Neural cell (in vitro differentiated cells): ENCODE measurements around the gene PCCA. TPM values are rescaled to one million over a fixed set of nuclear protein-coding genes. Genes with fewer than 3 reads are reported as not detected.

ENCODE experiments used
- H2AFZ ChIP-seq: fragments of 200-600, 300-800 bp; sonication (generic), shearing (Covaris generic); 2 replicates; pipeline ENCODE4 v1.6.0; 2014; ENCODE audit warnings: low read depth, mild to moderate bottlenecking, antibody characterized with exemption, low read length, moderate library complexity
- H3F3A ChIP-seq: fragments of 200-600 bp; shearing (Covaris generic); 2 replicates; pipeline ENCODE4 v1.6.1; 2016; ENCODE audit warnings: mild to moderate bottlenecking, moderate library complexity, mixed read lengths, antibody characterized with exemption, low read length; ENCODE audit not compliant: insufficient read depth, poor library complexity, severe bottlenecking
- H3K27ac ChIP-seq: fragments of 200-600, 300-800 bp; sonication (generic), shearing (Covaris generic); 2 replicates; pipeline ENCODE4 v1.5.1; 2014; ENCODE audit warnings: mild to moderate bottlenecking, low read length, moderate library complexity
- H3K27me3 ChIP-seq: fragments of 300-800, 200-600 bp; sonication (generic), shearing (Covaris generic); 2 replicates; pipeline ENCODE4 v1.6.0; 2014; ENCODE audit warnings: mild to moderate bottlenecking, low read depth, low read length, moderate library complexity; ENCODE audit not compliant: insufficient read depth
- H3K36me3 ChIP-seq: fragments of 300-800, 200-600 bp; sonication (generic), shearing (Covaris generic); 2 replicates; pipeline ENCODE4 v1.5.1; 2014; ENCODE audit warnings: mild to moderate bottlenecking, antibody characterized with exemption, low read length, moderate library complexity; ENCODE audit not compliant: insufficient read depth
- H3K4me2 ChIP-seq: fragments of 300-800, 200-600 bp; sonication (generic), shearing (Covaris generic); 2 replicates; pipeline ENCODE4 v1.6.0; 2014; ENCODE audit warnings: mild to moderate bottlenecking, low read length
- H3K4me3 ChIP-seq: fragments of 300-800, 200-600 bp; sonication (generic), shearing (Covaris generic); 2 replicates; pipeline ENCODE4 v1.5.1; 2014; ENCODE audit warnings: mild to moderate bottlenecking, low read length, moderate library complexity
- H3K79me2 ChIP-seq: fragments of 200-600 bp; shearing (Covaris generic); replicated peaks from 2 replicates; pipeline ENCODE4 v1.6.0; 2014; ENCODE audit warnings: mild to moderate bottlenecking, low read length, moderate library complexity; ENCODE audit not compliant: insufficient read depth
- H3K9ac ChIP-seq: fragments of 300-800, 200-600 bp; sonication (generic), shearing (Covaris generic); 2 replicates; pipeline ENCODE4 v1.6.1; 2016; ENCODE audit warnings: mild to moderate bottlenecking, low read length, mixed read lengths
- H3K9me2 ChIP-seq: fragments of 200-600 bp; shearing (Covaris generic); 2 replicates; pipeline ENCODE4 v1.6.1; 2016; ENCODE audit warnings: mild to moderate bottlenecking, low read length, mixed read lengths; ENCODE audit not compliant: insufficient read depth
- H3K9me3 ChIP-seq: fragments of 200-600, 300-800 bp; sonication (generic), shearing (Covaris generic); 2 replicates; pipeline ENCODE4 v1.6.1; 2016; ENCODE audit warnings: mild to moderate bottlenecking, mixed run types, low read length, moderate library complexity, mixed read lengths
- H4K20me1 ChIP-seq: fragments of 200-600 bp; shearing (Covaris generic); 2 replicates; pipeline ENCODE4 v1.6.1; 2016; ENCODE audit warnings: mild to moderate bottlenecking, mixed run types; ENCODE audit not compliant: insufficient read depth
- CTCF ChIP-seq: fragments of 450-650 bp; IDR thresholded peaks from 2 replicates; pipeline ENCODE4 v1.5.1; 2014; ENCODE audit warnings: antibody characterized with exemption, mild to moderate bottlenecking, moderate library complexity; ENCODE audit not compliant: poor library complexity, severe bottlenecking
- EP300 ChIP-seq: fragments of 450-650 bp; conservative IDR thresholded peaks from 2 replicates; pipeline ENCODE4 v1.6.1; 2014; ENCODE audit warnings: antibody characterized with exemption, mild to moderate bottlenecking, moderate library complexity; ENCODE audit not compliant: poor library complexity, severe bottlenecking
- EZH2 ChIP-seq: fragments of 200-600, 300-800 bp; shearing (Covaris generic), sonication (generic); IDR thresholded peaks from 2 replicates; pipeline ENCODE4 v1.6.1; 2014; ENCODE audit warnings: antibody characterized with exemption, low read length, borderline replicate concordance, mild to moderate bottlenecking; ENCODE audit not compliant: insufficient read depth, poor library complexity, severe bottlenecking
- MXI1 ChIP-seq: fragments of 450-650 bp; conservative IDR thresholded peaks from 2 replicates; pipeline ENCODE4 v1.6.1; 2014; ENCODE audit warnings: antibody characterized with exemption, mild to moderate bottlenecking; ENCODE audit not compliant: poor library complexity, severe bottlenecking
- POLR2AphosphoS5 ChIP-seq: IDR thresholded peaks from 2 replicates; pipeline ENCODE4 v1.6.1; 2012
- RAD21 ChIP-seq: fragments of 450-650 bp; conservative IDR thresholded peaks from 2 replicates; pipeline ENCODE4 v1.6.1; 2014; ENCODE audit warnings: antibody characterized with exemption, mild to moderate bottlenecking, moderate library complexity
- REST ChIP-seq: IDR thresholded peaks from 2 replicates; pipeline ENCODE4 v1.6.1; 2012; ENCODE audit warnings: borderline replicate concordance
- SMC3 ChIP-seq: fragments of 450-650 bp; conservative IDR thresholded peaks from 2 replicates; pipeline ENCODE4 v1.6.1; 2014; ENCODE audit warnings: antibody characterized with exemption, mild to moderate bottlenecking, moderate library complexity; ENCODE audit not compliant: poor library complexity
- TAF1 ChIP-seq: IDR thresholded peaks from 2 replicates; pipeline ENCODE4 v1.6.1; 2012; ENCODE audit warnings: low read depth
- polyA plus RNA-seq: library from polyadenylated mRNA; depleted of rRNA; stranded (reverse); fragments of >200 nt; gene quantifications from 2 replicates; pipeline ENCODE4 v1.2.3, GENCODE V29; 2014

PCCA gene
- polyA plus RNA-seq, 1 donor from 2014 or later: 17.0 TPM

- Histone ChIP-seq H3K36me3 (no peaks in the 10 kb centered on the region), H3K9me3 (no peaks in the 10 kb centered on the region), H2AFZ (no peak overlapping the region), H3K9me2 (no peaks in the 10 kb centered on the region), H3K27ac (no peak overlapping the region), H3K79me2 (no peaks in the 10 kb centered on the region), H3K4me2 (no peak overlapping the region), H3K9ac (no peak overlapping the region), H4K20me1 (no peaks in the 10 kb centered on the region), H3F3A (peaks cover 3% of the 10 kb centered on the region), H3K27me3 (no peaks in the 10 kb centered on the region), H3K4me3 (no peak overlapping the region)
- TF ChIP-seq POLR2AphosphoS5 (no peak), REST (no peak), EP300 (no peak), TAF1 (no peak), EZH2 (no peak), SMC3 (no peak), RAD21 (no peak), CTCF (no peak), MXI1 (no peak)
Measured at GRCh38 chr13:100443278-100443997, 354.5 kb downstream of the PCCA start.

- TF ChIP-seq EP300: no peak
- no peak for TF ChIP-seq POLR2AphosphoS5
- no peak for TF ChIP-seq MXI1
- TF ChIP-seq RAD21: no peak
- TF ChIP-seq REST: no peak
- TF ChIP-seq TAF1: no peak
- no peak for TF ChIP-seq EZH2
- TF ChIP-seq CTCF: no peak
- TF ChIP-seq SMC3: no peak
- no peak overlapping the region for H2AFZ ChIP-seq
Measured at GRCh38 chr13:100443998-100444328, 355.1 kb downstream of the PCCA start.

More at GRCh38 chr13:100443998-100444328, 355.1 kb downstream of the PCCA start:
- no peaks in the 10 kb centered on the region for H3K27me3 ChIP-seq
- H4K20me1 ChIP-seq: no peaks in the 10 kb centered on the region
- H3K36me3 ChIP-seq: no peaks in the 10 kb centered on the region
- no peak overlapping the region for H3K4me2 ChIP-seq
- H3K9me3 ChIP-seq: no peaks in the 10 kb centered on the region
- H3K9ac ChIP-seq: no peak overlapping the region
- no peak overlapping the region for H3K27ac ChIP-seq
- H3K79me2 ChIP-seq: no peaks in the 10 kb centered on the region
- peaks cover 3% of the 10 kb centered on the region for H3F3A ChIP-seq
- H3K4me3 ChIP-seq: no peak overlapping the region
- no peaks in the 10 kb centered on the region for H3K9me2 ChIP-seq
